ENCODE results near the gene NELL1.

- TF ChIP-seq, protein P1, sequence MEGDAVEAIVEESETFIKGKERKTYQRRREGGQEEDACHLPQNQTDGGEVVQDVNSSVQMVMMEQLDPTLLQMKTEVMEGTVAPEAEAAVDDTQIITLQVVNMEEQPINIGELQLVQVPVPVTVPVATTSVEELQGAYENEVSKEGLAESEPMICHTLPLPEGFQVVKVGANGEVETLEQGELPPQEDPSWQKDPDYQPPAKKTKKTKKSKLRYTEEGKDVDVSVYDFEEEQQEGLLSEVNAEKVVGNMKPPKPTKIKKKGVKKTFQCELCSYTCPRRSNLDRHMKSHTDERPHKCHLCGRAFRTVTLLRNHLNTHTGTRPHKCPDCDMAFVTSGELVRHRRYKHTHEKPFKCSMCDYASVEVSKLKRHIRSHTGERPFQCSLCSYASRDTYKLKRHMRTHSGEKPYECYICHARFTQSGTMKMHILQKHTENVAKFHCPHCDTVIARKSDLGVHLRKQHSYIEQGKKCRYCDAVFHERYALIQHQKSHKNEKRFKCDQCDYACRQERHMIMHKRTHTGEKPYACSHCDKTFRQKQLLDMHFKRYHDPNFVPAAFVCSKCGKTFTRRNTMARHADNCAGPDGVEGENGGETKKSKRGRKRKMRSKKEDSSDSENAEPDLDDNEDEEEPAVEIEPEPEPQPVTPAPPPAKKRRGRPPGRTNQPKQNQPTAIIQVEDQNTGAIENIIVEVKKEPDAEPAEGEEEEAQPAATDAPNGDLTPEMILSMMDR (IDR thresholded peaks at IDR 0.05; ENCODE audit: borderline replicate concordance, extremely low read depth, low read length, poor library complexity, severe bottlenecking) = no peak
- TF ChIP-seq EZH2 (IDR thresholded peaks at IDR 0.05; ENCODE audit: borderline replicate concordance, low read depth, low read length, severe bottlenecking) = no peak
Measured at GRCh38 chr11:21295508-21295907, 626.1 kb downstream of the NELL1 start.
